NCI-H82 (cell line): Measurements from ENCODE around the gene MAP3K21.
A peak's percentile ranks its signal among the peaks of the same experiment; 100 is the strongest.

ENCODE experiments used
- DNase-seq: peaks from one replicate; lab custom pipeline; 2025; lab: John Stamatoyannopoulos, UW

MAP3K21 gene

GRCh38 chr1:233327651-233328141 lies at the start of gene MAP3K21:
TSS of gene MAP3K21 (plus strand) at chr1:233327724. CDS start at chr1:233328029, 305 bp downstream.
- DNase-seq: no peak

DNA sequence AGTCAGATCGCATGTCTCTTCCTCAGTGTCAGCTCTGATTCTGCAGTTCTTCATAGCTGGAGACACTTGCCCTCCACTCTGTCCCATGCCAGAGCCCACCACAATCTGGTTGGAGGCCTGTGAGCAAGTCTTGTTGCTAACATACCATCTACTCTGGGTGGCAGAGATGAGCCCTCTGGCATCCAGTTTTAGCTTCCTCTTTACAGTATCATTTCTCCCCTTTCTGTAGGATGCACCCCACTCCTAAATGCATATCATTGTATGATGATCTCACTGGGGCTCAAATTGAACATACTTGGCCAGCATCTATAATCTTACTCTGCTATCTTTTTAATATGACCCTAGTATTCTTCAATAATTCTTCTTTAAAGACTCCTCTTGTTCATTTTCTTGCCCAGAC lies 48.9 kb upstream of the MAP3K21 start:
- DNase-seq: no peak

DNA sequence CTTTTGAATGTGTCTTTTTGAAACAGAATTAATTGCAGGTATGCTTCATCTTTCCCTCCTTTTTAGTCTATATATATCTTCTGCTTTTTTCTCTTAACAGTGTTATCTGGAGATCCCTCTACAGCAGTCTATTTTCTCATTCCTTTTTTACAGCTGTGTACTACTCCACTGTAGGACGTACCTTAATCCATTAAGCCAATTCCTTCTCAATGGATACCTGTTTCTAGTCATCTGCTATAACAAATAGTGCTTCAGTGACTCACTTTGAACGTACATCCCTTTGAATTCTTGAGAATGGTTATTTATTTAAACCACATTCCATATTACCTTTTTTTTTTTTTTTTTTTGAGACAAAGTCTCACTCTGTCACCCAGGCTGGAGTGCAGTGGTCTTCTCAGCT lies 47.6 kb upstream of the MAP3K21 start:
- no peak for DNase-seq

- DNase-seq: no peak
Measured at GRCh38 chr1:233281711-233282581, 45.6 kb upstream of the MAP3K21 start.

GRCh38 chr1:233282582-233282886 lies 45.0 kb upstream of the MAP3K21 start:
- DNase-seq: no peak

- no peak for DNase-seq
Measured at GRCh38 chr1:233289676-233290075, 37.8 kb upstream of the MAP3K21 start.

- DNase-seq: no peak
Measured at GRCh38 chr1:233290396-233291034, 37.0 kb upstream of the MAP3K21 start.

DNA sequence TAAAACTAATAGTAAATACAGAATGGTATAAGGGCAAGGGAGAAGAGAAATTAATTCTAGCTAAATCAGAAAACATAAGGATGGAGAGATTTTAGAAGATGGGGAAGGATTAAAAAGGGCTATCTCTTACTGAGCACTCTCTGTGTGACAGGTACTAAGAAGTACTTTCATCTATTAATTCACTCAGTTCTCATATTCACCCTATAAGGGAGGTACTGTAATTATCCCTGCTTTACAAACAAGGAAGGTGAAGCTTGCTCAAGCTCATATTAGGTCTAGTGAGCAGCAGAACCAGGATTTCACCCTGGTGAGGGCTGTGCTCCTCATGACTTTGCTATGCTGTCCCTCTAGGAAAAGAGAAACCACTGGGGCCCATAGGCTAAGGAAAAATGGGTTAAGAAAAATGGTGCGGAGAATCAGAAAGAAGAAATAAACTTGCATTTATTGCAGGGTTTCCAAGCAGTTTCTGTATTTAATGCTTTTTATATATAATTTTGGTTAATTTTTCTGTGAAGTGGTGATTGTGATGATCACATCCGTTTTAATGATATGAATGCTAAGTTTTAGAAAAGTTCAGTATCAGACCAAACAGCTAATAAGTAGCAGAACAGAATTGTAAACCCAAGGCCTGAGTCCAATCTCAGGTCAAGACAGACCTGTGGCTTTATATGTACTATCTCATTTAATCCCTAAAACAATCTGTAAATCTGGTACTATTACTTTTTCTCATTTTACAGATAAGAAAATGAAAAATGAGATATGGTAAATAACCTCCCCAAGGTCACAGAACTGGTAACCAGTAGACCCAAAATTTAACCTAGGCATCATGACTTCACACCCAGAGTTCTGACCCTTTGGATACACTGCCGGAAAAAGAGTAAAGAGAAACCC lies 33.7 kb upstream of the MAP3K21 start:
- DNase-seq: no peak

GRCh38 chr1:233294913-233295236 lies 32.6 kb upstream of the MAP3K21 start:
- DNase-seq: no peak

GRCh38 chr1:233295237-233295974 lies 32.1 kb upstream of the MAP3K21 start, which contains the start of gene PCNX2:
TSS of gene PCNX2 (minus strand) at chr1:233295725. CDS start at chr1:233295478, 247 bp downstream.
- peak; percentile 85 for DNase-seq

GRCh38 chr1:233295975-233296322 lies 31.6 kb upstream of the MAP3K21 start:
- DNase-seq: peak; percentile 38

- no peak for DNase-seq
Measured at GRCh38 chr1:233299450-233299849, 28.1 kb upstream of the MAP3K21 start.

- no peak for DNase-seq
Measured at GRCh38 chr1:233300326-233300725, 27.2 kb upstream of the MAP3K21 start.

- peak; percentile 70 for DNase-seq
Measured at GRCh38 chr1:233304489-233305102, 22.9 kb upstream of the MAP3K21 start.

- DNase-seq: no peak
Measured at GRCh38 chr1:233313434-233314155, 13.9 kb upstream of the MAP3K21 start.

GRCh38 chr1:233315718-233316301 lies 11.7 kb upstream of the MAP3K21 start:
- no peak for DNase-seq

GRCh38 chr1:233316473-233316872 lies 11.1 kb upstream of the MAP3K21 start:
- DNase-seq: no peak

GRCh38 chr1:233319272-233319671 lies 8.3 kb upstream of the MAP3K21 start:
- DNase-seq: no peak

GRCh38 chr1:233320023-233320422 lies 7.5 kb upstream of the MAP3K21 start:
- DNase-seq: no peak

DNA sequence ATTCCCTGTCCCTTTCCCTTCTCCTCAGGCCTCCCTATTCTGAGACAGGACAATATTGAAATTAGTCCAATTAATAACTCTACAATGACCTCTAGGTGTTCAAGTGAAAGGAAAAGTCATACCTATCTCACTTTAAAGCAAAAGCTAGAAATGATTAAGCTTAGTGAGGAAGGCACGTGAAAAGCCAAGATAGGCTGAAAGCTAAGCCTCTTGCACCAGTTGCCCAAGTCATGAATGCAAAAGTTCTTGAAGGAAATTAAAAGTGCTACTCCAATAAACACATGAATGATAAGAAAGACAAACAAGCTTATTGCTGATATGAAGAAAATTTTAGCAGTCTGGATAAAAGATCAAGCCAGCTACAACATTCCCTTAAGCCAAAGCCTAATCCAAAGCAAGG lies 3.8 kb upstream of the MAP3K21 start:
- no peak for DNase-seq
